GM18870 (cell line): ENCODE data around the gene TGFBRAP1.
A peak's percentile ranks its signal among the peaks of the same experiment; 100 is the strongest.

Experiments used
- ATAC-seq: cut with Tn5 transposase; IDR thresholded peaks from one replicate; pipeline ENCODE4 v1.9.1; 2021; ENCODE audit warnings: moderate library complexity; ENCODE audit not compliant: unreplicated experiment

The TGFBRAP1 gene

GRCh38 chr2:105329561-105330495 lies at the start of gene TGFBRAP1:
Gene TGFBRAP1, minus strand, starts transcription at chr2:105329735. Its CDS starts 21,434 bp downstream, at chr2:105308301.
- ATAC-seq = peak; percentile 44

DNA sequence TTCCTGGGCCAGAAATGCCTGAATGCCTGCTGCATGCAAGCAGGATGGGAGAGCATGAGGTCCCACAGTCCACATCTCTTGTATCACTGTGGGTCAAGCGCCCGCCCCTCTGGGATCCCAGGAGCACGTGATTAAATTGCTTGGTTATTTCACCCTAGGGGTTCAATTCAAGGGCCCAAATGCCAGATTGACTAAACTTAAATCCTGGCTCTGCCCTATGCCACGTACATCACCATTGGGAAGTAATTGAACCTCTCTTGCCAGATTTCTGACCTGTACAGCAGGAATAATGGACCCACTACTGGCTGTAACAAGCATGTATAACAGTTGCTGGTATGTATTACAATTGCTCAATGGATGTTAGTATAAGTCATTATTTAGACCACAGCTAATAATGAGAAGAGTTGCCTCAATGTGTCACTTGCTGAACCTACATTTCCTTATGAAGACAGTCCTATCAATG lies 49.4 kb upstream of the TGFBRAP1 start:
- no peak for ATAC-seq

DNA sequence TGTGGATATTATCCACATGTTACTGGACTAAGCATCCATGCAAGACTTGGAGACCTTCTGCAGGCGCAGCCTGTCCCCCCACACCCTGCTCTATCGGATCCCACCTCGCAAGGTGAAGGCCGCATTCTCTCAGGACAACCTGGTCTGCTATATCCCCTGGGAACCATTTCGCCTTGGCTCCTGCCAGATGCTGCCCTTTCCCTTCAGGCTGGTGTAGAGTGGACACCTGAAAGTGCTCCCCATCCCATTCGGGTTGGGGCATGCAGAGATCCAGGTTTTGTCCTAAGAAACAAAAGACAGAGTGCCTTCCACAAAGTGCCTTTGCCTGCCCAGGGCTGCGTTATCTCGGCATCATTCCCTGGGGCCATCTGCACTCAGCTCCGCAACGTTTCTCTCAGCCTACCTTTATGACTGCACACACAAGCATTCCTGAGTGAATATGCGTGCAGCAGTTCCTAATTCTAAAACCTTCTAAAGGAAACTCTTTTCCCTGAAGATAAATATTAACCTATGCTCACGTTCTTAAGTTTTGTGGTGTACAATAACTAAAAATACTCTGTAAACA lies 48.8 kb upstream of the TGFBRAP1 start:
- no peak for ATAC-seq

DNA sequence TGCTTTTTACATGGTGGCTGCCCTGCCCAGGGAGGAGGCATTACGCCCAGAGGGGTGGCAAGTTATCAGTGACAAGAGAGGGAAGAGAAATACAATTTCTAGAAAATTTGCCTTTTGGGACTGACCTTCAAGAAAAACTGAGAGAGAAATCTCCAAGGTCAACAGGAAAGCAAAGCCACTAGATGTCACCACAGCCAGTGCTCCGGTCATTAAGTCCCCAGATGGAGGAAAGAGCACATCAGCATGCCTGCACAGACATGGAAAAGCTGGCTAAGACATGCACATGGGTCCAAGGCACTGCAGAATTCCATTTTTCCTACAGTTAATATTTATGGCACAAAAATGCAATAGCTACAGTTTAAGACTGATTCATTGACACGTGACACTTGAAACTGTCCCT lies 48.3 kb upstream of the TGFBRAP1 start:
- ATAC-seq = no peak

DNA sequence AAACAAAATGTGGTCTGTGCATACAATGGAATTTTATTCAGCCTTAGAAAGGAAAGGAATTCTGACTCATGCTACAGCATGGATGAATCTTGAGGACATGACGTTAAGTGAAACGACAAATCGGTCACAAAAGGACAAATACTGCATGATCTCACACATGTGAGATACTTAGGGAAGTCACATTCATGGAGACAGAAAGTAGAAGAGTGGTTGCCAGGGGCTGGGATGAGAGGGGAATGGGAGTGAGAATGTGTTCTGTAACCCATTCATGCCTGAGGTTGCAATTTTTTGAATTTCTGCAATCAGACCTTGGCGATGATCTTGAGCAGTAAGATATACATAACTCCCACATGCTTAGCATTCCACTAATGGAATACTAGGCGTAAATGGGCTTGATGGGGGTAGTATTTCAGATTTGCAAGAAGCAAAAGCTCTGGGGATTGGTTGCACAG lies 47.3 kb upstream of the TGFBRAP1 start:
- no peak for ATAC-seq

- no peak for ATAC-seq
Observed at GRCh38 chr2:105376010-105376409, 46.5 kb upstream of the TGFBRAP1 start.

DNA sequence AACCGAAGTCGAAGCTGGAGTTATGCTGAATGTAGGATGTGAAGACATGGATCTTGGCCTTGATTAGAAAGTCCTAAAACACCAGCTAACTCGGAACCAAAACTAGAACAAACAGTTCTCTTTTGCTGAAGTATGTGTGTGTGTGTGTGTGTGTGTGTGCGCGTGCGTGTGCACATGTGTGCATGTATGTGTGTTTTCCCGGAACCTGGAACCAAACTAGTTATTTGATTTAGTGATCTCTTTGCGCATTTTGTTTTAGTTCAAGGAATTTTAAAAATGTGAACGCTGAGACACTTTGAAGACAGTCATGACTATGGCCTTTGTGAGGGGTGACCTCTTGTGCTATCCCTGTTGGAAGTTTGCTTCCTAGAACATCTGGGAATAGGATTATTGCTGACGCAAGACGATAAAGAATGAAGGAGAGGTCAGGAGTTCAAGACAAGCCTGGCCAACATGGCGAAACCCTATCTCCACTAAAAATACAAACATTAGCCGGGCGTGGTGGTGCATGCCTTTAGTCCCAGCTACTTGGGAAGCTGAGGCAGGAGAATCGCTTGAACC lies 45.5 kb upstream of the TGFBRAP1 start:
- ATAC-seq = no peak

- ATAC-seq = peak; percentile 97
Observed at GRCh38 chr2:105373895-105374401, 44.4 kb upstream of the TGFBRAP1 start.

DNA sequence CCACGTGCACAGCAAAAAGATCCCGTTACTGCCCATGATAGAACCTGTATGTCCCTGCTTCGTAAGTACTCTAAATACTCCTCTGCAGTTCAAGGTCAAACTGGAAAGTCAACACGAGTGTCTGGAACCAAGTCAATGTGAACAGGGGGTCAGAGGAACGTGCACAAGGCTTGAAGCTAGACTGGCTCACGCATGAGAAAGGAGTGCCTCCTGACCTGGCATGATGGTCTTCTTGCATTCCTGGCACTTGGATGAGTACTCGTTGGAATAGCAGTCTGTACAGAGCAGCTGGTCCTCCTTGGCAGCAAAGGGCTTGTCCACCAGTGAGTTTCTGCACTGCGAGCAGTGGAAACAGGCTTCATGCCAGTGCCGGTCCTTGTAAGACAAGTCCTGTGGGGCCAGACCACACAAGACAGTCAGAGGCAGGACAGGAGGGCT lies 43.8 kb upstream of the TGFBRAP1 start:
- ATAC-seq = no peak

DNA sequence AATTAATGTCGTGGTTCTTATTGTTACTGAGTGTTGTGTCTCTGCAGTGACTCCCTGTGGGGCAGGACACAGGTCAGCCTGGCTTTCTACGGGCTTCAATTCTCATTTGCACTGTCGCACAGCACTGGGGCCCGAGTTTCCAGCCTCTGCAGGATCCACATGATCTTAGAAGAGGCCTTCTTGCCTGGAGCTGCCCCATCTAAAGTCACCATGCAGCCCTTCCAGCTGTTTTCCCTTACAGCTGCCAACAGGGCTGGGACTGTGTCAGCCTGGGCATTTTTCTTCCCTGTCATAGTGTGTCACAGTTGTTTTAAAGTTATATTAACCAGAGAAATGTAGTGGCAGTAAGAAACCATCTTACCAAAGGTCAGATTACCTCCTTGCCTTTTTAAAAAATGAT lies 42.3 kb upstream of the TGFBRAP1 start:
- ATAC-seq = no peak

DNA sequence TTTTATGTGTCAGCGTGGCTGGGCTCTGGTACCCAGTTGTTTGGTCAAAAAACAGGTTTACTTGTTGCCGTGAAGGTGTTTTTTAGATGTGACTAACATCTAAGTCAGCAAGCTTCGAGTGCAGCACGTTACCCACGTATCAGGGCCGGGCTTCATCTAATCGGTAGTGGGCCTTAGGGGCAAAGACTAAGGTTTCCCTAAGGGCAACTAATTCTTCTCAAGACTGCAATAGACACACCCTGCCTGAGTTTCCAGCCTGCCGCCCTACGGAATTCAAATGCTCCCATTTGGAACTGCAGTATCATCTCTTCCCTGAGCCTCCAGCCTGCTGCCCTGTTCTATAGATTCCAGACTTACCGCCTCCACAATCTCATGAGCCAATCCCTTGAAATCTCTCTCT lies 41.6 kb upstream of the TGFBRAP1 start:
- no peak for ATAC-seq

DNA sequence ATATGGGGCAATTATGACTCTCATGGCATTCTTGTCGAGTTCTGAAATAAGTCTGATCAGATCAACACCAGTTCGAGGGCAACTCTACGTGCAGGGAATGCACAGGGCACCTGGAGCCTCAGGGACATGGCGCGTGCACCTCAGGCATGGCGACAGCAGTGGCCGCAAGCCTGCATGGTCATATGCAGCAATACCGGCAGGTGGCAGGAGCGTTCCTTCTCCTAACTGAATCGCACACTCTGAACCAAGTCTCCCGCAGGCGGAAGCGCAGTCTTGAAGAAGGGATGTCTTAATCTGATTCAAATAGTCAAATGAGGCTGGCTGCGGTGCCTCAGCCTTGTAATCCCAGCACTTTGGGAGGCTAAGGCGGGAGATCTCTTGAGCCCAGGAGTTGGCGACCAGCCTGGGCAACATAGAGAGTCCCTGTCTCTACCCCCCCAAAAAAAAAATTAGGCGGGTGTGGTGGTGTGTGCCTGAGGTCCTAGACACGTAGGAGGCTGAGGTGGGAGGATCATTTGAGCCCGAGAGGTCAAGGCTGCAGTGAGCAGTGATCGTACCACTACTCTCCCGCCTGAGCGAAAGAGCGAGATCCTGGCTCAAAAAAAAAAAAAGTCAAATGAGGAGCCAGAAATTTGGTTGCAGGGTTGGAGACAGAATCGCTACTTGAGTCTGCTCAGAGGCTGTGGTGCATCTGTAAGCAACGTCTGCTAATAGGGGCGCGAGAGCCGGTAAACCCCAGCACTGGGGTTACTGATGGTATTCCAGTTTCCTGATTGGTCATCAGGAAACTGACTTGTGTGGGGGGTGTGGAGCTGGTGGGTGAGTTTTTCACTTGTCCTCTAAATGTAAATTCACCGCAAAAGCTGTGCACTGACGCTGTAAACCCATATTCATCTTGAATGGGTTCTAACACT lies 40.5 kb upstream of the TGFBRAP1 start:
- ATAC-seq = peak; percentile 86

- ATAC-seq = no peak
Observed at GRCh38 chr2:105368759-105369408, 39.3 kb upstream of the TGFBRAP1 start.

- ATAC-seq = no peak
Observed at GRCh38 chr2:105365206-105365605, 35.7 kb upstream of the TGFBRAP1 start.

DNA sequence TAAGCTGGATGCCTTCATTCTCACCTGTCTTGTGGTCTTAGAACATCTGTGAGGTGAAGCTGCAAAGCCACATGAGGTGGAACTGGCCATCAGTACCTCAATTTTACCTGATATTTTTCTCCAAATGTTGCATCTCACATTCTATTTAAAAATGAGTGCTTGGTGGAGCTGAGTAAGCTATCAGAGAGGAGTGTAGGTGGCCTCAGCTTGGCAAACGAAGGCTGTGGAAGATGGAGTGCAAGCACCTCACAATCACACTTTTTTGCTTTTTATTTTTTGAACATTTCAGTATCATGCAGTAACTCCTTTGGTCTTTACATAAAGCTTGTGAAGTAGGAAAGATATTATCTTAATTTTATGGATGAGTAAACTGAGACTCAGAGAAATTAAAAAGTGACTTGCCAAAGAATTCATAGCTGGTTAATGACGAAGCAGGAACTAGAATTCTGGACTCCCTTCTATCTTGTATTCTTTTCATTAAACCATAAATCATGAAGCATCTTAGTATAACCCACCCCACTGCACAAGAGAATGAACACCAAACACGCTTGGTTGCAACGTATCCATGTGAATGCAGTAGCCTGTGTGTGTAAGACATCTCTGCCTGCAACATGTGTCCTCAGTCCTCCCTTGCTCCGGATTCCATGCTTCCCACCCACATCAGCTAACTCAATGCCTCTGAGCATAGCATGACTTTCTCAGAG lies 35.1 kb upstream of the TGFBRAP1 start:
- ATAC-seq = no peak

- no peak for ATAC-seq
Observed at GRCh38 chr2:105362862-105363591, 33.5 kb upstream of the TGFBRAP1 start.

DNA sequence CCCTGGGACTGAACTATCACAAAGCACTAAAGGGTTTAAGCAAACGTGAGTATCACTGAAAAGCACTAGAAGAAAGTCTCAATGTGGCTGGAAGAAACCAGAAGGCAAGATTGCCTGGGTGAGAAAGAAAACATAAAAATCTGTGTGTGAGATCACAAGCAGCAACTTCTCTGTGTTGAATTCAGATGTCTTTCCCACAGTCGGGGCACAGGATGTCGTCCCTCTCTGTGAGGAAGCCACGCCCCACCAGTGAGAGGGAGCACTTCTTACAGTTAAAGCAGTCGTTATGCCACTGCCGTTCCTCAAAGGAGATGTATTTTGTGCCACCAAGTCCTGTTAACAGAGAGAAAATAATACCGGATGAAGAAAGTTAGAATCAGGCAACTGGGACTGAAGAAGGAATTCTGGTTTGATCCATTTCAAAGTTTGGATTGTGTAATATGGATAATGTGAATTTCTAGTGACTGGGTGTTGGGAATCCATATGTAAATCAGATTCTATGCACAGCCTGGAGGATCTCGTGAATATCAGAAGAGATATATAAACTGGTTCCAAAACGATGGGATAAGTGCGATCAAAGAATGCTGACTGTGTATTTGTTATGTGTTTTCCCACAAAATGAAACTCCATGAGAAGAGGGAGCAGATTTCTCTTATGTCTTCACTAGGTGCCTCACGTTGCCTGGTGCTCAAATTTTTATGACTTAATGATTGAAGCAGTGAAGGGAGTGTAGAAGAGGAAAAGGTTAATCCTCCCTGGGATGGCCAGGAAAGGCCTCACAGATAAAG lies 31.8 kb upstream of the TGFBRAP1 start:
- ATAC-seq = no peak

DNA sequence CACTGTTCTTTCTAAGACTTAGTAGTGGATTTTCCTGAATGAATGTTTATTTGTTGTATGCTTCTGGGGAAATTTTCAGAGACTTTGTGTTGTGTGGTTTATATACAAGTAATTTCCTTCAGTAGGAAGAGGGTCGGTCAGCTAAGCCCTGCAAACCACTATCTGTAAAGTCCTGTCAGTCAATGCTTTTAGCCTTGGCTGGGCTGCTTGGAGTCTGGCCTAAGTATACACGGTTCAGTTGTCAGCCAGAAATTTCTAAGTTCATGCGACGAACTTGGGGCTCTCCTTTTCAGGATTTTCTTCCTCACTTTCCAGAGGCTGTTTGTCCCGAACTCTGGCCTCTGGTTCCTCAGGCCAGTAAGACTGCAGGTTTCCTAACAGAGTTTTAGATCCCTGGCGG lies 29.1 kb upstream of the TGFBRAP1 start:
- ATAC-seq = no peak
